GM12873 (cell line): Measurements from ENCODE around the gene ORMDL1.

ENCODE experiments used
- TF ChIP-seq, protein P1 (sequence below): IDR thresholded peaks from 2 replicates; pipeline ENCODE4 v1.5.1; 2012; ENCODE audit warnings: low read depth, mild to moderate bottlenecking, moderate library complexity, low read length, control low read depth; ENCODE audit not compliant: insufficient read depth; ENCODE audit errors: missing control alignments

The ORMDL1 gene

DNA sequence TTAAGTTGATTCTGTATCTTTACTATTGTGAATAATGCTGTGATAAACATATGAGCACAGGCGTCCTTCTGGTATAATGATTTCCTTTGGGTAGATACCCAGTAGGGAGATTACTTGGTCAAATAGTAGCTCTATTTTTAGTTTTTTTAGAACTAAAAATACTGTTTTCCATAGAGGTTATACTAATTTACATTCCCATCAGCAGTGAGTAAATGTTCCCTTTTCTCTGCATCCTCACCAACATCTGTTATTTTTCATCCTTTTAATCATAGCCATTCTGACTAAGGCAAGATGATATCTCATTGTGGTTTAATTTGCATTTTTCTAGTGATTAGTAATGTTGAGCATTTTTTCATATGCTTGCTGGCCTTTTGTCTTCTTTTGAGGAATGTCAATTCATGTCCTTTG is 35.2 kb upstream of the ORMDL1 start:
- TF ChIP-seq, protein P1, sequence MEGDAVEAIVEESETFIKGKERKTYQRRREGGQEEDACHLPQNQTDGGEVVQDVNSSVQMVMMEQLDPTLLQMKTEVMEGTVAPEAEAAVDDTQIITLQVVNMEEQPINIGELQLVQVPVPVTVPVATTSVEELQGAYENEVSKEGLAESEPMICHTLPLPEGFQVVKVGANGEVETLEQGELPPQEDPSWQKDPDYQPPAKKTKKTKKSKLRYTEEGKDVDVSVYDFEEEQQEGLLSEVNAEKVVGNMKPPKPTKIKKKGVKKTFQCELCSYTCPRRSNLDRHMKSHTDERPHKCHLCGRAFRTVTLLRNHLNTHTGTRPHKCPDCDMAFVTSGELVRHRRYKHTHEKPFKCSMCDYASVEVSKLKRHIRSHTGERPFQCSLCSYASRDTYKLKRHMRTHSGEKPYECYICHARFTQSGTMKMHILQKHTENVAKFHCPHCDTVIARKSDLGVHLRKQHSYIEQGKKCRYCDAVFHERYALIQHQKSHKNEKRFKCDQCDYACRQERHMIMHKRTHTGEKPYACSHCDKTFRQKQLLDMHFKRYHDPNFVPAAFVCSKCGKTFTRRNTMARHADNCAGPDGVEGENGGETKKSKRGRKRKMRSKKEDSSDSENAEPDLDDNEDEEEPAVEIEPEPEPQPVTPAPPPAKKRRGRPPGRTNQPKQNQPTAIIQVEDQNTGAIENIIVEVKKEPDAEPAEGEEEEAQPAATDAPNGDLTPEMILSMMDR = no peak

DNA sequence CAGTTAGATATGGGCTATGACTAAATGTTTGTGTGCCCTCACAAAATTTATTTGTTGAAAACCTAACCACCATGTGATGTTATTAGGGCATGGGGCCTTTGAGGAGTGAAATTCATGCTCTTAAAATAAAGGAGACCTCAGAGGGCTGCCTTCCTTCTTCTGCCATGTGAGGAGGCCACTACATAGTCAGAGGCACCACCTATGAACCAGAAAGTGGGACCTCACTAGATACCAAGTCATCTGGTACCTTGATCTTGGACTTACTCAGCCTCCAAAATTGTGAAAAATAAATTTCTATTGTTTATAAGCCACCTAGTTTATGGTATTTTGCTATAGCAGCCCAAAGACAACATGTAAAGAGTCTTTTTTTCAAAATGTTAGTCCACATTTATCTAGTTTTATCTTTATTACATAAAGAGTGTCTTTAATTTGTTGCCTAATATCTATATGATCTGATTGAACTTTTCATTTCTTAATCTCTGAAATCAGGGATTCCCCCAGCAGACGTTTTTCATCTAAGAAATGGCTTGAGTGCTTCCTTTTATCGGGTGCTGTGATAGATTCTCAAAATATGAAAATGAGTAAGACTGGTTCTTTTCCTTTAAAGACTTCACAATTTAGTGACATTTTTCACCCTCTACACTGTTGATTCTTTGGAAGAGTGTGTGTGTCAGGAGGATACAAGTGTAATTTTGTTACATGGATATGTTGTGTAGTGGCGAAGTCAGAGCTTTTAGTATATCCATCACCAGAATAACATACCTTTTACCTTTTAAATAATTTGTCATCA is 34.3 kb upstream of the ORMDL1 start:
- TF ChIP-seq, protein P1 = no peak

DNA sequence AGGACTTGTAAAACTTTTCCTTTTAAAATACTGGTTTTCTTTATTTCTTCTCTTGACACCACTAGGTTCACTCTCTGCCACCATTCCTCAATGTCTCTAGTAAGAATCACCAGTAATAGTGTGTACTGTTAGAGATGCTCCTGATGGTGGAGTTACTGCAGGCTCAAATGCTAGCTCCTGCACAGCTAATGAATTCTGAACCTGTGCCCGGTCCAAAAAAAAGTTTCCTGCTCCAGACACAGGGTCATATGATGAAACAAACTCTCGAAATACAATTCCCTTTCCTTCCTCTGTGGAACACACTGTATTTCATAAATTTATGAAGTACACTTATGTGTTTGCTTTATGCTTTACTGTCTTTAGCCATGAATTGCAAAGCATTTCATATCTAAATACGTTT is 19.3 kb upstream of the ORMDL1 start:
- TF ChIP-seq, protein P1 = no peak

DNA sequence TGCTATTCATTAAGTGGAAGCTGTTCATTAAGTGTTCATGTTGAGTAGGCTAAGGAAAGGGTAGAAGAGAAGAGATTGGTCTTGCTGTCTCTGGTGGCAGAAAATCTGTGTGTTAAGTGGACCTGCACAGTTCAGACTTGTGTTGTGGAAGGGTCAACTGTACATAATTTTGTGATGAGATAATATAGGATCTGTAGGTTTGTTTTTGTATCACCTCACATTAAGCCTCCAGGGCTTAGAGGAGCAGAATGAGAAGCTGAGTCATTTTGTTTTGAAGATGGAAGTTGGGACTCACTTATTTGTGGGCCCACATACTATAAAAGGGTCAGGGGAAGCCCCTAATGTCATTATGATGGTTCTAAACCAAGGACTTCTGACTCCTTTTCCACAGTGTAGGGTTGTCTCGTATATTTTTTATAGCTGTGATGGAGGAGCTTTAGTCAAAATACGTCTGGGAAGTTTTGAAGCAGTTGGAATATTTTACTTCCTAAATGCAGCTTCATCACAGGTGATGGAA is 18.3 kb upstream of the ORMDL1 start:
- TF ChIP-seq, protein P1 = no peak

DNA sequence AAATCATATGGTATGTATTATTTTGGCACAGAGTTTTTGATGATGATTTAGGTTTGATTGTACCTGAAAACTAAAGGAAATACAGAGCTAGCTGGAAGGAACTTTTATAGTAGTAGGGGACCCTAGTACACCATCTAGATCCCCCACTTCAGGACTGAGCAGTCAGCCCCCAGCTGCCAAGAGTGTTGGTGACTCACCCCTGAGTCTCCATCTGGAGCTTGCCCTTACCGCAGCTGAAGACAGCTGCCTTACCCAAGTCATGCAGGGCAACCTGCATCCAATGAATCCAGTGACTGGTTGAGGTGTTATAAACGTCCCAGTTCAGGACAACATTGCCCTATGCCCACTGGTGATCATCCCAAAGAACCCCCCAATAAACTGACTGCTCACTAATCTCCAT is 15.4 kb upstream of the ORMDL1 start:
- TF ChIP-seq, protein P1 = no peak

DNA sequence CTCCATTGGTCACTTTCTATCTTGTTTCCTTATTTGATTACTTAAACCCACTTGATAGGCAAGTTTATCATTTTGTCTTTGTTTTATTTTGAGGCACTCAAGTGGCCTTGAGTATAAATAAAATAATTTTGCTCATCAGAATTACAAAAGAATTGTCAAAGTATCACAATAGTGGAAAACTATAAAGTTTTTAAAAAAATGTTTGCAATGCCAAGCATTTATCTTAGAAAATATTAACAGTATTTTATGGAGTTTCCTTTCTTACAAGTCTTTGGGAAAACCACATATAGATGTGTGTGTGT is 14.8 kb upstream of the ORMDL1 start:
- TF ChIP-seq, protein P1 = no peak

DNA sequence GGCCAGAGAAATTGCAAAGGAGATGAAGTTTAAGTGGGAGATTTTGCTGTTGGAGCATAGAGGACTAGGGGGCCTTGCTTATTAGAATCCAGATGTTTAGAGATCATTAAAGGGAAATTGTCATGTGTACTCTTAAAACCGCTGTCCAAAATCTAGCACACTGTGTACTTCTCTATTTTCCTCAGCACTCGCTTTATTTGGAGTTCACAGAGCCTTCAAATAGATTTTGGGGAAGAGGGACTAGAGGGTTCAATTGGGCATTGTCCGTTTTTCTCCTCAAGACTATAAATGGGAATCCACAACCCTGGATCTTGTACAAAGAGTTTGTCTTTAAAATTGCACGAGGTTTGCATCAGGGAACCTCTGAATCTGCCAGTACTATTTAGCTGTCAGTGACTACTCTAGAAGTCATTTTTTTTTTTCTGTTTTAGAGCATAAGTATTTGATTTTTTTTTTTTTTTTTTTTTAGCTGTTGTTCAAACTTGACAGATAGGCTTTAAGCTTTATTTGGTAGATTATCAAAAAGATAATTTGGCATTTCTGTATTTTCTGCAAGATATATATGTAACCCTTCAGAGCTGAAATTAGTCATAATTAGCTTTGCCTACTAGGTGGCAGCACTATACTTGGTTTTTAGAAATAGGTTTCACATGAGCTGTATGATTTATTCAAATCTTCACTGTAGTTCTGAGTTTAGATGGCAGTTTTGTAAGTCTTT is 14.3 kb upstream of the ORMDL1 start:
- TF ChIP-seq, protein P1 = peak; percentile 45
